ENCODE data around the gene INTS6. TPM values are rescaled to one million over a fixed set of nuclear protein-coding genes. Genes with fewer than 3 reads are reported as not detected.

INTS6 gene
- total RNA-seq, 1 donor from 2014 or later, result 48.8 TPM

- H3K27ac Mint-ChIP-seq, result no peak overlapping the region
These were observed 119.4 kb downstream of the INTS6 start for GRCh38 chr13:51333421-51333820.

GRCh38 chr13:51332566-51333361 lies 120.1 kb downstream of the INTS6 start:
- Mint-ChIP-seq H3K27ac (no peak overlapping the region), H3K27me3 (no peaks in the 10 kb centered on the region), H3K9me3 (ENCODE audit: low read depth) (no peaks in the 10 kb centered on the region), H3K36me3 (ENCODE audit: insufficient read depth) (no peaks in the 10 kb centered on the region), H3K4me3 (ENCODE audit: low read depth) (no peak overlapping the region), H3K4me1 (ENCODE audit: low read depth) (no peaks in the 10 kb centered on the region)
- no peak for DNase-seq (ENCODE audit: low spot score, unreplicated experiment)
- TF ChIP-seq CTCF (IDR thresholded peaks at IDR 0.05; ENCODE audit: unreplicated experiment), result no peak

More at GRCh38 chr13:51333421-51333820, 119.4 kb downstream of the INTS6 start:
- DNase-seq (ENCODE audit: low spot score, unreplicated experiment), result no peak
- Mint-ChIP-seq H3K4me3 (ENCODE audit: low read depth) (no peak overlapping the region), H3K9me3 (ENCODE audit: low read depth) (no peaks in the 10 kb centered on the region), H3K4me1 (ENCODE audit: low read depth) (no peaks in the 10 kb centered on the region), H3K36me3 (ENCODE audit: insufficient read depth) (no peaks in the 10 kb centered on the region), H3K27me3 (no peaks in the 10 kb centered on the region)
- no peak for TF ChIP-seq CTCF (IDR thresholded peaks at IDR 0.05; ENCODE audit: unreplicated experiment)

GRCh38 chr13:51331354-51331861 lies 121.4 kb downstream of the INTS6 start:
- no peak for TF ChIP-seq CTCF (IDR thresholded peaks at IDR 0.05; ENCODE audit: unreplicated experiment)
- Mint-ChIP-seq H3K4me1 (ENCODE audit: low read depth) (no peaks in the 10 kb centered on the region), H3K4me3 (ENCODE audit: low read depth) (no peak overlapping the region), H3K27ac (no peak overlapping the region), H3K9me3 (ENCODE audit: low read depth) (no peaks in the 10 kb centered on the region), H3K27me3 (no peaks in the 10 kb centered on the region), H3K36me3 (ENCODE audit: insufficient read depth) (no peaks in the 10 kb centered on the region)
- no peak for DNase-seq (ENCODE audit: low spot score, unreplicated experiment)

- H3K36me3 Mint-ChIP-seq (ENCODE audit: insufficient read depth), result no peaks in the 10 kb centered on the region
- TF ChIP-seq CTCF (IDR thresholded peaks at IDR 0.05; ENCODE audit: unreplicated experiment), result no peak
- no peak overlapping the region for H3K27ac Mint-ChIP-seq
- no peaks in the 10 kb centered on the region for H3K4me1 Mint-ChIP-seq (ENCODE audit: low read depth)
- H3K27me3 Mint-ChIP-seq, result no peaks in the 10 kb centered on the region
- no peaks in the 10 kb centered on the region for H3K9me3 Mint-ChIP-seq (ENCODE audit: low read depth)
- DNase-seq (ENCODE audit: low spot score, unreplicated experiment), result no peak
- H3K4me3 Mint-ChIP-seq (ENCODE audit: low read depth), result no peak overlapping the region
These were observed 122.0 kb downstream of the INTS6 start for GRCh38 chr13:51330791-51331190.

- DNase-seq (ENCODE audit: low spot score, unreplicated experiment), result no peak
- no peaks in the 10 kb centered on the region for H3K27me3 Mint-ChIP-seq
- H3K27ac Mint-ChIP-seq, result no peak overlapping the region
- H3K4me1 Mint-ChIP-seq (ENCODE audit: low read depth), result no peaks in the 10 kb centered on the region
- no peak overlapping the region for H3K4me3 Mint-ChIP-seq (ENCODE audit: low read depth)
- no peaks in the 10 kb centered on the region for H3K9me3 Mint-ChIP-seq (ENCODE audit: low read depth)
- no peaks in the 10 kb centered on the region for H3K36me3 Mint-ChIP-seq (ENCODE audit: insufficient read depth)
- TF ChIP-seq CTCF (IDR thresholded peaks at IDR 0.05; ENCODE audit: unreplicated experiment), result no peak
These were observed 123.2 kb downstream of the INTS6 start for GRCh38 chr13:51329606-51330005.
